Loucy (cell line): ENCODE results near the gene WNK1.

ENCODE experiments used
- H2AFZ ChIP-seq: fragments of 200-600 bp; sonication (generic); 2 replicates; pipeline ENCODE4 v1.6.0; 2016; ENCODE audit warnings: antibody characterized with exemption, mild to moderate bottlenecking, low read length, moderate library complexity
- H3F3A ChIP-seq: fragments of 200-600 bp; 2 replicates; pipeline ENCODE4 v1.6.0; 2016; ENCODE audit warnings: antibody characterized with exemption, low read depth, mild to moderate bottlenecking
- H3K27me3 ChIP-seq: fragments of 200-600 bp; sonication (generic); 2 replicates; pipeline ENCODE4 v1.6.1; 2014; ENCODE audit warnings: low read length, mild to moderate bottlenecking; ENCODE audit not compliant: insufficient read depth, poor library complexity, severe bottlenecking
- H3K36me3 ChIP-seq: fragments of 200-600 bp; sonication (generic); 2 replicates; pipeline ENCODE4 v1.6.1; 2016; ENCODE audit warnings: low read length; ENCODE audit not compliant: insufficient read depth
- H3K4me1 ChIP-seq: fragments of 200-600 bp; sonication (generic); 2 replicates; pipeline ENCODE4 v1.5.1; 2014; ENCODE audit warnings: low read length, mild to moderate bottlenecking; ENCODE audit not compliant: insufficient read depth, poor library complexity, severe bottlenecking
- H3K4me2 ChIP-seq: fragments of 200-600 bp; sonication (generic); 2 replicates; pipeline ENCODE4 v1.6.0; 2014; ENCODE audit warnings: antibody characterized with exemption, low read length, low read depth, mild to moderate bottlenecking; ENCODE audit not compliant: poor library complexity, severe bottlenecking
- H3K4me3 ChIP-seq: fragments of 200-600 bp; sonication (generic); 2 replicates; pipeline ENCODE4 v1.5.1; 2014; ENCODE audit warnings: low read length, mild to moderate bottlenecking, mixed read lengths; ENCODE audit not compliant: poor library complexity, severe bottlenecking
- H3K79me2 ChIP-seq: fragments of 200-600 bp; sonication (generic); 2 replicates; pipeline ENCODE4 v1.6.1; 2014; ENCODE audit warnings: low read length; ENCODE audit not compliant: insufficient read depth
- H3K9ac ChIP-seq: fragments of 200-600 bp; sonication (generic); 2 replicates; pipeline ENCODE4 v1.6.0; 2014; ENCODE audit warnings: mild to moderate bottlenecking, low read depth, low read length, moderate library complexity; ENCODE audit not compliant: poor library complexity, severe bottlenecking
- H3K9me2 ChIP-seq: fragments of 200-600 bp; sonication (generic); replicated peaks from 2 replicates; pipeline ENCODE4 v1.6.1; 2016; ENCODE audit warnings: low read depth, low read length, mixed read lengths
- H3K9me3 ChIP-seq: fragments of 200-600 bp; sonication (generic); 2 replicates; pipeline ENCODE4 v1.6.1; 2014; ENCODE audit warnings: mild to moderate bottlenecking, antibody characterized with exemption, low read length, low read depth; ENCODE audit not compliant: insufficient read depth
- H4K20me1 ChIP-seq: fragments of 200-600 bp; sonication (generic); 2 replicates; pipeline ENCODE4 v1.6.0; 2014; ENCODE audit warnings: antibody characterized with exemption, low read length, mild to moderate bottlenecking; ENCODE audit not compliant: insufficient read depth, poor library complexity, severe bottlenecking
- CTCF ChIP-seq: fragments of 200-600 bp; sonication (generic); conservative IDR thresholded peaks from 2 replicates; pipeline ENCODE4 v1.5.1; 2014; ENCODE audit warnings: mild to moderate bottlenecking, antibody characterized with exemption, low read length
- EZH2phosphoT487 ChIP-seq: fragments of 200-600 bp; IDR thresholded peaks from 2 replicates; pipeline ENCODE4 v1.6.1; 2018; ENCODE audit warnings: antibody characterized with exemption, mild to moderate bottlenecking, moderate library complexity, borderline replicate concordance

Gene WNK1

GRCh38 chr12:907413-908185, 155.2 kb downstream of the WNK1 start:
- Histone ChIP-seq H3K4me1 (peaks cover 16% of the 10 kb centered on the region), H3K4me2 (no peak overlapping the region), H3K9me3 (no peaks in the 10 kb centered on the region), H3K27me3 (no peaks in the 10 kb centered on the region), H3K9ac (no peak overlapping the region), H3K4me3 (no peak overlapping the region), H3K36me3 (peaks cover 96% of the 10 kb centered on the region), H3F3A (peaks cover 5% of the 10 kb centered on the region; the same call in 1 of the 2 replicates), H3K79me2 (no peaks in the 10 kb centered on the region), H2AFZ (no peak overlapping the region), H4K20me1 (peaks cover 4% of the 10 kb centered on the region), H3K9me2 (no peaks in the 10 kb centered on the region)
- no peak for TF ChIP-seq CTCF
- no peak for TF ChIP-seq EZH2phosphoT487

GRCh38 chr12:909861-910260, 157.5 kb downstream of the WNK1 start:
- Histone ChIP-seq H3K4me1 (peaks cover 9% of the 10 kb centered on the region), H3K36me3 (peaks cover 95% of the 10 kb centered on the region)

GRCh38 chr12:910416-910815, 158.0 kb downstream of the WNK1 start:
- Histone ChIP-seq H3K4me1 (peaks cover 14% of the 10 kb centered on the region), H3F3A (peaks cover 10% of the 10 kb centered on the region; the same call in 1 of the 2 replicates), H4K20me1 (no peaks in the 10 kb centered on the region), H3K36me3 (peaks cover 90% of the 10 kb centered on the region), H3K9me3 (no peaks in the 10 kb centered on the region), H3K27me3 (no peaks in the 10 kb centered on the region), H3K79me2 (no peaks in the 10 kb centered on the region), H2AFZ (no peak overlapping the region), H3K9me2 (no peaks in the 10 kb centered on the region), H3K9ac (no peak overlapping the region), H3K4me2 (no peak overlapping the region), H3K4me3 (no peak overlapping the region)
- TF ChIP-seq CTCF (no peak), EZH2phosphoT487 (no peak)

More at GRCh38 chr12:909861-910260, 157.5 kb downstream of the WNK1 start:
- no peak overlapping the region for H3K4me2 ChIP-seq
- H4K20me1 ChIP-seq, result no peaks in the 10 kb centered on the region
- no peaks in the 10 kb centered on the region for H3K9me2 ChIP-seq
- peaks cover 10% of the 10 kb centered on the region; the same call in 1 of the 2 replicates for H3F3A ChIP-seq
- no peaks in the 10 kb centered on the region for H3K27me3 ChIP-seq
- H3K79me2 ChIP-seq, result no peaks in the 10 kb centered on the region
- H3K9ac ChIP-seq, result no peak overlapping the region
- H3K9me3 ChIP-seq, result no peaks in the 10 kb centered on the region
- no peak overlapping the region for H2AFZ ChIP-seq
- no peak overlapping the region for H3K4me3 ChIP-seq
- no peak for TF ChIP-seq CTCF
- TF ChIP-seq EZH2phosphoT487, result no peak
